ENCODE measurements around the gene ZC3H6.

DNA sequence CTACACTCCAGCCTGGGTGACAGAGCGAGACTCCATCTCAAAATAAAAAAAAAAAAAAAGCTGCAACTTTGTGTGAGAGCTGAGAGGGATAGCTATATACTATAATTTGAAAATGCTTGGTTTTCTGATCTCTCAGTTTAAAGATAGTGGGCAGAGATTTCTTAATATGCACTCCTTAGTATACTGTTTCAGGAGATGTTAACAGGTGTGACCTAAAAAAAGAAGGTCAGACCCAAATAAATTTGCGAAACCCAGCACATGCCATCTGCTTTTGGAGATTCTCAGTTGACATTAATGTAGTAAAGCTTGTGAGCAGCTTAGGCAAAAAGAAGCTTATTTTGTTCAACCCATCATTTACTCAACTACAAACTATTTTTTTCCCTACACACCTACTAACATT, 37.4 kb downstream of the ZC3H6 start:
- TF ChIP-seq POLR2A (IDR thresholded peaks at IDR 0.05) = no peak
- TF ChIP-seq, protein P1, sequence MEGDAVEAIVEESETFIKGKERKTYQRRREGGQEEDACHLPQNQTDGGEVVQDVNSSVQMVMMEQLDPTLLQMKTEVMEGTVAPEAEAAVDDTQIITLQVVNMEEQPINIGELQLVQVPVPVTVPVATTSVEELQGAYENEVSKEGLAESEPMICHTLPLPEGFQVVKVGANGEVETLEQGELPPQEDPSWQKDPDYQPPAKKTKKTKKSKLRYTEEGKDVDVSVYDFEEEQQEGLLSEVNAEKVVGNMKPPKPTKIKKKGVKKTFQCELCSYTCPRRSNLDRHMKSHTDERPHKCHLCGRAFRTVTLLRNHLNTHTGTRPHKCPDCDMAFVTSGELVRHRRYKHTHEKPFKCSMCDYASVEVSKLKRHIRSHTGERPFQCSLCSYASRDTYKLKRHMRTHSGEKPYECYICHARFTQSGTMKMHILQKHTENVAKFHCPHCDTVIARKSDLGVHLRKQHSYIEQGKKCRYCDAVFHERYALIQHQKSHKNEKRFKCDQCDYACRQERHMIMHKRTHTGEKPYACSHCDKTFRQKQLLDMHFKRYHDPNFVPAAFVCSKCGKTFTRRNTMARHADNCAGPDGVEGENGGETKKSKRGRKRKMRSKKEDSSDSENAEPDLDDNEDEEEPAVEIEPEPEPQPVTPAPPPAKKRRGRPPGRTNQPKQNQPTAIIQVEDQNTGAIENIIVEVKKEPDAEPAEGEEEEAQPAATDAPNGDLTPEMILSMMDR (IDR thresholded peaks at IDR 0.05) = no peak
